ENCODE measurements around the gene NAV3.

NAV3 gene

DNA sequence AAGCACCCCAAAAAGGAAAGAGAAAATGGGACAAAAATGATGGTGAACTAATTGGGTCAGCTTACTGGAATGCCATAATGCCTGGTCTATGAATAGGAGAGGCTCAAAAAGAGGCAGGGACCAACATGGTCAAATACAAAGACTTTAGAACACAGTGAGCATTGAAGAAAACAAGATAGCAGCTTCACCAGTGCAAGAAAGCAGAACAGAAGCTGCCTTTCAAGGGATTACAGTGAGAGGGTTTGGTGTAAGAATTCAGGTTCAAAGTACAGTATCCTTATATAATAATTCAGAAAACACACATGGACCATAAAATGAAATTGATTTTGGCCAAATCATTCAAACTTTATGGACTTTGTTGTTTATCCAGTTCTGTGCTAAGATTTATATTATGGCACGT lies 162.1 kb downstream of the NAV3 start:
- DNase-seq, result no peak

DNA sequence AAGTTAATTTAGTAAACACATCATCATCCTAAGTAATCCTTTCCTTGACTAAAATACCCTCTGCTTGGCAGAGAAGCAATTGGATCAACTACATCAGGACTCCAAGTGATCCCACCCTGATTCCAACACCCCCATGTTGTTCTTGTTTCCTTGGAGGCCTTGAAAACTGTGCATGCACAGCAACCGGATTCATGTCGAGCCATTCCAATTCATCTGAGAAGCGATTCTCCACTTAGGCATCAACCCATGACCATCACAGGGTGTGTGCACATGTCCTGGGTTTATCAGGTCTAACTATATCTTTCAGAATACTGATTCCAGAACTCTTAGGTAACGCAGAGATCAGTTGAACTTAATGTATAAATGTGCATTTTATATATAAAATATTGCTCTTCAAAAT lies 163.0 kb downstream of the NAV3 start:
- no peak for DNase-seq

DNA sequence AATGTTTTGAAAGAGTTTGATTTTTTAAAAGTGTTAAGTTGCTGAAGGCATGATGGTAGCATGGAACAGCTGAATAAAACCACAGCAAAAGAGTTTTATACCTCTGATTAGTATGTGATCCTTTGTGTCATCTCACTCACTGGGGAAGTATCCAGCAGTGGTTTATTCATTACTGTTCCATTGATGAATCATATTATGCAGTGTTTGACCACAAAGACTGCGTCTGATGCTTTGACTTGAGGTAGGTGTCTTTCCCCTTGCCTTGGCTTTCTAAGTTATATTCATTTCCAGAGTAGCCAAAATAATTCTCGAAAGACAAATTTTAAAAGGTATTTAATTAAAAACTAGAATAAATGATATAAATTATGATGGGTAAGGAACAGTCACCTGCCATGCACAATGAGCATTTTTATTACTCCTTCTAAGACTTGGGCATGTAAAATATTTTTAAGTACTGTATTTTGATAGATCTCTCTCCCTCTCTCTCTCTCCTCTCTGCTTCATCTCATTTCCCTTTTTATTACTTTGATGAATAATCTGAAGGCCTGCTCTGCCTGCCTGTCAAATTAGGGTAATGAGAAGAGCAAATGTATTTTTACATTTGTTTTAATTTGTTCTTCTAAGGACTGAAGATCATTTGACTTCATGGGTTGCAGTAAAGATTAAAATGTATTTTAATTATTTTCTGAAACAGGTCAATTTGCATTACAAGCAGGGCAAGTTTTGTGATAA lies 164.9 kb downstream of the NAV3 start:
- DNase-seq, result no peak

DNA sequence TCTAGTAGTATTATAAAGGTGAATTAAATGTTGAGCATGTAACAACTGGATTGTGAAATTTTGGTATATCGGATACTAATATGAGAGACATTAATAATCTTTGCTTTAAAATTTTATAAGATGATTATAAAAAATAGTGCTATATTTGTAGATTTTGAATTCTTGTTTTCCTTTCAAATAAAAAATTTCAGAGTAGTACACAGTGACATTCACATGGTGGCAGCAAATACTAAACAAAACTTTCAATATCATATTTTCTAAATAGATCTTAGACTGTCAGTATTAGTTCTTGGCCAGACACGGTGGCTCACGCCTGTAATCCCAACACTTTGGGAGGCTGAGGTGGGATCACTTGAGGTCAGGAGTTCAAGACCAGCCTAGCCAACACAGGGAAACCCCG lies 166.0 kb downstream of the NAV3 start:
- DNase-seq, result no peak

DNA sequence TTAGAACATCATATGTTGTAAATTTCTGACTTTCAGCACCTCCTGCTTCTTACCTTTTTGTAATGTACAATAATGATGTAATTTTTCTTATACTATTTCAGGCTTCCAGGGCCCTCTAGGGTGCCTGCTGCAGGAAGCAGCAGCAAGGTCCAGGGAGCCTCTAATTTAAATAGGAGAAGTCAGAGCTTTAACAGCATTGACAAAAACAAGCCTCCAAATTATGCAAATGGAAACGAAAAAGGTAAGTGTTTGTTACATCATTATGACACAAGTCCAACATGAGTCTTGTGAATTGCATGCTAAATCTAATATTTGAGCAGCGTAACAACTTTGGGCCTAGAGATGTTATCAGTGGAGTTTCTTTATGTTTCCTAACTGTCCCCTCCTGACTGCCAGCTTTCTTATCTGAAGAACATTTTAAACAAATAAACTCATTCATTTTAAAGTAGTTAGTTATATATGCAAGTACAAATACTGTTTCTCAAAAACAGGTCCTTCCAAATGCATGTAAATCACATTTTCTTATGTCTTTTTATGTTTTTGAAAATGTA lies 167.6 kb downstream of the NAV3 start:
- DNase-seq, result no peak

DNA sequence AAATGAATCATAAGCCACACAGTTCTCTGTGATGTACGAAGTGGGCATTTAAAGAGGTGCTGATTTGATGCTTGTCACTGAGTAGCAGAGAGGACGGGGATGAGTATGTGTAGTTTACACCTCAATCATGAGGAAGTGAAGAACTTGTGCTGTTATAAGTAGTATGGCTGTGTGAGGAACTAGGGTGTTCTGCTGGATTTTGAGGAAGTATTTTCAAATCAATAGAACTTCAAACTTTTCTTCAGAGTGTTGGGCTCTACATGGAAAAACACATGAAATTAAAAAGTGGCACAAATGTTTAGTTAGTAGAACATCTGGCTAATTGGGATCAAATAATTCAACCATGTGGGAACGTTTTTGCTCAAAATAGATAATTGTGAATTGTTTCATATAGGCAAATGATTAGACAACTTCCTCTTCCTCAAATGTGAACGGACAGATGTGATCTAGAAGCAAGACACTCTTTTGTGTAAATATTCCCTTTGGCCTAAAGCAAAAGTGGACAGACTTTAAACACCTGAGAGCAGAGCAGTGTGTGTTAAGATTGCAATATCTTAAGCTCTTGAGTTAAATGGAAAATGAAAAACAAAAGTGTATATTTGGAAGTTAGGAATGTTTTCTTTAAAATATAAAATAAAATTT lies 168.5 kb downstream of the NAV3 start:
- peak; percentile 43 to 66 for DNase-seq

DNA sequence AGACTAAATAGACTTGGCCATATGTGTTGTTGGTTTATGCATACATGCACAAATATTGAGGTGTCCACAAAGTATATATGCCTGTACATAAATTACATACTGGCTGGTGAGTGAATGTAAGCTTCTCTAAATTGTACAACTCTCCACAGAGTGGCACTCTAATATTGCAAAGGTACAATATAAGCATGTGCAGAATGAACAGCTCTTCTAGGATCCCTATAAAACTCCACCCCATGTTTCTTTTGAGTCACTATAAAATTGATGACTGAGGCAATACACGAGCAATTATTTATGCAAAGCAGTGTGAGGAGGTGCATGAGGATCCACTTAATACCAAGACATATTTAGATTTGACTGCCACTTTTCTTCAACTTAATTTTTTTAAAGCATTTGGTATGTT lies 172.2 kb downstream of the NAV3 start:
- no peak for DNase-seq

DNA sequence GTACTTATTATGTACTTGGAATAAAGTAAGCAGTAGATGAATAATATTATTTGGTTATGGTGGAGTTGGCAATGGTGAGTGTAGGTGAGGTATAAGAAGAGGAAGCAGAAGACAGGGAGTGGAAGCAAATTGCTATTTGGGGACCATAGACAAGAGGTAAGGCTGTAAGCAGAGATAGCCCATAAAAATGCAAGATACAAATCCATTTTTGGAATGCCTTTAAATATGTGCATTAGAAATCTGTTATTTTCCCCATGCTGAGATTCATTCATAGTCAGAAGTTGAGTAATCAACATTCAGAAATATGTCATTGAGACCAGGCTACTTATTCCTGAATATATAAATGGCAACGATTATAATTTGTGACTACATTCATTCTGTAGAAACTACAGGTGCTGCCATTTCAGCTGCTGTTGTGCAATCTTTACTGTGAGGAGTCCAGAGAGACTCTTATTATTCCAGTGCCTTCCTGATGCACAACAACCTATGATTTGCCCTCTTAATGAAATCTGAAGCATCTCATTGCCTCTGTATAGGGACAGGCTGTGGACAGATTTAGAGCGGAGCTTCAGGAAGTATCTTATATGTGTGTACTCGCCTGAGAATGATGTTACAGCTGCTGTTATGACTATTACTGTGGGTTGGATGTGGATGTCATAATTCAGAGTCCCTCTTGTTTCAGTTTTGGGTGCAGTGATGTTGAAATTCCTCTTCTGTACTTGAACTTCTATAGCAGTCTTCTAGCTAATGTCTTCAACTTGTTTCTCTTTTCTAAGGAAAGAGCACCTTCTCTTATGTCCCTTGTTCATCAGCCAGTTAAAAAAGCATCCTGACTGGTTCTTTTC lies 173.8 kb downstream of the NAV3 start:
- peak; percentile 65 to 66 for DNase-seq

DNA sequence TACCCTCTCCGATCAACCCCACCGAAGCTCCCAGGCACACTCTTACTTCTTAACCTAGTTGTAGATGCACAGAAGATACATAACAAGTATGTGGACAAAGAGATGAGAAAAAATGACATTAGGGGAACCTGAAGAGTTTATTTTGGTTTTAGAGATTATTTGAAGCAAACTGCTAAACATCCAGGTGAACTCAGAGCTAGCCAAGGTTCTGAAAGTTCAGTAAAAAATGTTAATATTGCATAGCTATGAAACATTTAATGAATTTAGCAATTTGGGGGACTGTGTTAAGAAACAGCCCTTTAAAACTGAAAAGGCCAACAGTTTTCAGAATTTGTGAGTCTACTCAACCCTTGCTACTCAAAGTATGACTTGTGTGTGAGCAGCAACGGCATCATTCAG lies 174.4 kb downstream of the NAV3 start:
- no peak for DNase-seq

DNA sequence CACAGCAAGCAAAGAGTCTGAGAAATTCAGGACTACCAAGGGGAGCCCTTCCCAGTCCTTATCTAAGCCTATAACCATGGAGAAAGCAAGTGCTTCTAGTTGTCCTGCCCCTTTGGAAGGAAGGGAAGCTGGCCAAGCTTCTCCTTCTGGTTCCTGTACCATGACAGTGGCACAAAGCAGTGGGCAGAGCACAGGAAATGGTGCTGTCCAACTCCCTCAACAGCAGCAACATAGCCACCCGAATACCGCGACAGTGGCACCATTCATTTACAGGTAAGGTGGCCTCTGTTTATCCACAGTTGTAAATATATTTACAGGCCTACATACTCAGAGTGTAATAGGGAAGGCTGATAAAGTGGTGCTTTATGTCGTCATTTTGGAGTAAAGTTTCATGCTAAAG lies 176.5 kb downstream of the NAV3 start:
- peak in 1 of 2 donors; percentile 17 for DNase-seq

DNA sequence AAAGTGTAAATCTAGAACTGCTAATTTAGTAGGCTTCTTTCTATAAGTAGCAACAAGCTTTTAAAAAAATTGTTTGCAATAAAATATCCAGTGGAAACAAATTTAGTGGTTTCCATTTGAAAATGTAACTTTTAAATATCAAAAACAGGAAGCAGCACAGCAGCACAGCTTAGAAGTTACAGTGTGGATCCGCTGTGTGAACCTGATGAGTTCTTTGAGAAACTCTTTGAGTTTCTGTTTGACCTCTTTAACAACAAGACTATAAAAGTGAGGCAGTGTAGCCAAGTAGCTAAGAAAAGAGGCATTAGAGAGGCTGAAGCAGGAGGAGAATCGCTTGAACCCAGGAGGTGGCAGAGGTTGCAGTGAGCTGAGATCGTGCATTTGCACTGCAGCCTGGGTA lies 178.3 kb downstream of the NAV3 start:
- DNase-seq, result no peak

DNA sequence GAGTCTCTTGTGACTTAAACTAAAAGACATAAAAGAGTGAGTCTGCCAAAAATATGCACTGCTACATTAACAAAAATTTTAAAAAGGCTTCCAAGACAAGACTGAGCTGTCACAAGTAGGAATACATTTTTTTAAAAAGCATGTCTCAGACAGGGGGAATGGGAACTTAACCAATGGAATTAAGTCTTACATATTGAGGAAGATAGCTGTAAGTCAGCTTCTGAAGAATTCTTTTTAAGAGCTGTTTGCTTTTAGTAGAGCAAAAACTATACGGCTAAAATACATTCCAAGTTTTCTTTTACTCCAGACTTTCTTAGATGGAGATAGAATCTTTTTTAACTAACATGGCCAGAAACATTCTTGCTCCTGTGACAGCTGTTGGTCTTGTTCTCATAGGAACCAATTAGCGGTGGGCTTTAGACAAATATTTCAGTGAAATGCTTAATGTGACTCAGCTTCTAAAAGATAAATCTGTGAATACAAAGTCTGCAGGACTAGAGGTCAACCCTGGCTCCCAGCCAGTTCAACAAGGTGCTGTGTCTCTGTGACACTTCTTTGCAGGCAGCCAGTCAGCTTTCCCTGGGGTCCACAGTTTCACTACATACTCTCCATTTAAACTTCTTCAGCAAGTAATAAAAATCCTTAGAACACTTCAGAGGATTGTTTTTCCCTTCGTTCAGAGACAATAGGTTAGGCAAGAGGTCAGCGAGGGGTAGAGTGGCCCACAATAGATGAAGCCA lies 187.6 kb downstream of the NAV3 start:
- no peak for DNase-seq

DNA sequence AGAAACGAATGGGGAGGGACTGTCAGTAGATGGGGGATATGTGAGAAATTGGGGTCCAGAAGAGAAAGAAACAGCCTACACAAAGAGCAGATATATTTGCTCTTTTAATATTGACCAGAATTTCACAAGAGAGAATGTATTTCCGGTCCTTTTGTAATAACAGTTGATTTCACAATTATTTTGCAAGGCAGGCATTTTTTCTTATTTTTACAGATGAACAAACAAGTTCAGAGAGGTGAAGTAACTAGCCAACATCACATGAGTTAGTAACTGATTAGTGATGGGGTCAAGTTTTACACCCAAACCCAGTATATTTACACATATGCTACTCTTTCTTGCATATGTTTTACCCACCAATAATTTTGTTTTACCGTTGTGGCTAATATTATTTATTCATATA lies 188.2 kb downstream of the NAV3 start:
- peak in 1 of 2 donors; percentile 48 for DNase-seq

DNA sequence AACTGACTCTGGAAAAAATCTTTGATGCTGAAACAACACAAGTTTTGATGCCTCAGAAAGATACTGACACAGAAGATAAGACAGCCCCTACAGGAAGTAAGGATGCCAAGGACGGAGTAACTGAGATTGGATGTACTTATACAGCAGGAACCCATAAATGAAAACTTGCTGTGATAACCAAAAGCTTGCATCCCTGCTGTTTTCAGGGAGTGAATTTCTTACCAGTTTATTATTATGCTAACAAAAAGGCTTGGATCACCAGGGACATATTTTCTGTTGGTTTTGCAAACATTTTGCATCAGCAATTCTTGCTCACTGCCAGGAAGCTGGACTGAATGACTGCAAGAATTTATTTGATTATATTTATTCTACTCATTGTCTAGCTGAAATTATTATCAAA lies 197.7 kb downstream of the NAV3 start:
- DNase-seq, result no peak

DNA sequence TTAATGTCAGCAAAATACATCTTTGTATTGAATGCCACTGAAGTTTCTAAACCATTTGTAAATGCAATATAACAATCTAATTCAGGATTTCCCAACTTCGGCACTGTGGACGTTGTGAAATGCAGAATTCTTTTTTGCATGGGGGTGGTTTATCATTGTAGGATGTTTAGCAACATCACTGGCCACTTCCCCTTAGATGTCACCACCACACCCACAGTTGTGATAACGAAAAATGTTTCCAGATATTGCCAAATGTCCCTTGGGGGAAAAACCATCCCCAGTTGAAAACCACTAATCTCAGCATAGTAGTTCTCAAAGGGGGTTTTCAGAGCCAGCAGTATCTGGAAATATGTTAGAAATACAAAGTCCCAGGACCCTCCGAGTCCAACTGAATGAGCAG lies 203.3 kb downstream of the NAV3 start:
- DNase-seq, result peak; percentile 83 to 88

DNA sequence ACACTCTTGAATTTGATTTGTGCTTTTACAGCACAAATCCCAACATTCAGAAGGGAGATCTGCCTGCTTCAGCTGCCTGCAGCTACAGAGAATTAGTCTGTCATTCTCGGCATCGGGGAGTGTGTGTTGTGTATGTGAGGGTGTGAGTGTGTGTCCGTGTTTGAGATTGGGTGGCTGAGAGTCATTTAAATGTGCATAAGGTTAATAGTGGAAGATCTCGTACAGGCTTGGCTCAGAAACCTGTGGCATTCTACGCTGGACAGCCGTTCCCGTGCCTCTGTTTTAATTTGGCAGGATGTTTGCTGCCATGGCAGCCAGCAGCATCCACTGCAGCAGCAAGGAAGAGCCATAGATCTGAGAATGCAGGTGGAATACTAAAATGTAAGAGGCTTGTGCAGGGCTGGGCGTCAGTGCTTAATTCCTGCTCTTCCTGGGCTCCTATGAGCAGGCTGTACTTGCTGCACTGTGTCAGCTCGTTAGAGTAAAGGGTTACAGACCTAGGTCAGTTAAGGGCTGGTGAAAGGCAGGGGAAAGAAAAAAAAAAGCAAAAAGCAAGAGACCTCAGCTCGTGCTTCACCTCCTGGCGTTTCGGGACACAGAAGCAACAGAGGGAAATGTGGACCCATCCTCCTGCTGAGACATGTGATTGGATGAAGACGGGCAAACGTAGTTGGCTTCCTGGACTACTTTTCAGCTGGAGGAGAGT lies 205.4 kb downstream of the NAV3 start:
- no peak for DNase-seq

DNA sequence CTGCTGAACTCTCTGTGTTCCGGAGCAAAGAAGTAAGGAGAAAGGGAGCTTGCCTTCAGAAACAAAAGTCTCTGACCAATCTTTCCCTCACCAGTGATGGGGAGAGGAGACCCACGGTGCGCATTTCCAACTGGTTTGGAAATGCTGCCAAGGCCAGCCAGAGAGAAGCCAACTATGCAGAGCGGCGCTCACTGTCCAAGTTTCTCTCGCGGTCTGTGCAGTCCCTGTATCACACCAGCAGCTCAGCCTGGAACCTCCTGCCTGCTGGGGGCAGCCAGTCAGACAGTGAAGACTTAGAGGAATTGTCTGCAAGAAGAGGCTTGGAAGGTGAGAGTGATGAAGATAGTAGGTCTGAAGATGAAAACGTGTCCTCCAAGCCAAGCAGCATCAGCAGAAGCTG lies 206.2 kb downstream of the NAV3 start:
- no peak for DNase-seq

DNA sequence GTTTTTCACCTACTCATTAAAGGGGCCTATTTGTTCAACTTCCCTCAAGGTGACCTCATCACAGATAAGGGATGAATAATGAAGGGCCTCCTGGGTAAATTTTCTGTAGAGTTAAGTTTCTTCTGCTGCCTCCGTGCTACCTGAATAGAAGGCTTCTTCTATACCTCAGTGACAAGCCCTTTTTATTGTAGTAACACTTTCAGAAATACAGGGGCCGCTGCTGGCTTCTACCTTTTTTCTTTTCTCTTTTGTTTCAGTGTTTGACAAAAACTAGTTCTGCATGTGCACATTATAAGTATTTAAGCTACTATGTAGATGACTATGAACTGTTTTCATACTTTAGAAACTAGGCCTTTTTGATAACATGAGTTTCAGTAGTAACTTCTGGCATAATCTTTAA lies 207.0 kb downstream of the NAV3 start:
- no peak for DNase-seq

DNA sequence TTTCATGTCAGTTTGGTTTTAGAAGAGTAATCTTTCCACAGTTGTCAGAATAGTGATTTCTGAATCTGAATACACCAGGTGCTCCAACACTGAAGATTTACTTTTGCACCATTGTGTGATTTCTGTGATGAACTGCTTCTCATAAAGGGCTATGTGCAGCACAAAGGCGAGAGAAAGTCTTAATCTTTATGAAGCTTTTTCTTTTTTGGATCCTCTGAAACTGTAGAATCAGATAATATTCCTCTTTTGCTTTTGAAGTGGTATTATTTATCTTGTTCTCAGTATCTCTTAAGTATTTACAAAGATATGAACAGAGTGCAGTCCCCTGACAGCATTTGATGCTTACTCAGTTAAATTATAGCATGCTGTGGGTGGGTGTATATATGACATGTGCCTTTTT lies 207.8 kb downstream of the NAV3 start:
- no peak for DNase-seq

DNA sequence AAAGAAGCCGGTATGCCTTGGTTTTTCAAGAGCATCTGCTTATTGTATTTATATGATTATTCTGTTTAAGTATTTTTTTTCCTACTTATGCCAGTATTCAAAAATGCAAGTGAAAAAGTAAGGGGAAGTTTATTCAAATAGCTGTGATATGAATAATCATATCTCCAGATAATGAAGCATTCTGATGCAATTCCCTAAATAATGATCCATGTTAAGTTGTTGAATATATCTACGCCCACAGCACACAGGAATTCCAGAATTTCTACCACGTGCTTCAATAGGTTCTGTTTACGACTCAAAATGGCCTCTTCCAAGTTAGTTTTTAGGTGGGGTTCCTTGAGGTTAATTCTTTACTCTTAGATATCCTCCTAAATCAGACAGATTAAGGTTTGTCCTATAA lies 208.3 kb downstream of the NAV3 start:
- no peak for DNase-seq

DNA sequence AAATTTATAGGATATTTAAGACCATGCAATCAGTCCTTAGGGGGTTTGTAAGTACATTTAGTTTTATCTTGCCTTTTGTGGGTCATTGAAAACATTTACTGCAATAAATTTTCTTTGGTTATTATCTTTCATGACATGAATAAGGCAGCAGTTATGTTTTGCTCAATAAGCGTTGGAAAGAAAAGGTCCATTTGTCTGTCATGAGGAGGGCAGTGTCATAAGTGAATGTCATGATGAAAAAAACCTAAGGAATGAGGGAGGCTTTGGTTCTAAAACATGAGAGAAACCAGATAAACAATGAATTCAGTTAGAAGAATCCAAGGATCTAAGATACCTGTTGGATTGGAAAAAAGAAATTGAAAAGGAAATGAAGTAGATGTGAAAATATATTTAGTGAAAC lies 209.4 kb downstream of the NAV3 start:
- DNase-seq, result no peak

DNA sequence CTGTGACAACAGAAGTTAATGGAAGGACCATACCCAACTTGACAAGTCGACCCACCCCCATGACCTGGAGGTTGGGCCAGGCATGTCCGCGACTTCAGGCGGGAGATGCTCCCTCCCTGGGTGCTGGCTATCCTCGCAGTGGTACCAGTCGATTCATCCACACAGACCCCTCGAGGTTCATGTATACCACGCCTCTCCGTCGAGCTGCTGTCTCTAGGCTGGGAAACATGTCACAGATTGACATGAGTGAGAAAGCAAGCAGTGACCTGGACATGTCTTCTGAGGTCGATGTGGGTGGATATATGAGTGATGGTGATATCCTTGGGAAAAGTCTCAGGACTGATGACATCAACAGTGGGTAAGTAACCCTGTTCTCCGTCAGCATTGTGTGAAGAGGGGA lies 220.1 kb downstream of the NAV3 start:
- DNase-seq, result no peak

Measured in inflammatory macrophage (primary cell).